GDM1 (cell line): Measurements from ENCODE around the gene PODN.

Source experiments
- DNase-seq: peaks from one replicate; lab custom pipeline; 2025; lab: John Stamatoyannopoulos, UW

Gene PODN

DNA sequence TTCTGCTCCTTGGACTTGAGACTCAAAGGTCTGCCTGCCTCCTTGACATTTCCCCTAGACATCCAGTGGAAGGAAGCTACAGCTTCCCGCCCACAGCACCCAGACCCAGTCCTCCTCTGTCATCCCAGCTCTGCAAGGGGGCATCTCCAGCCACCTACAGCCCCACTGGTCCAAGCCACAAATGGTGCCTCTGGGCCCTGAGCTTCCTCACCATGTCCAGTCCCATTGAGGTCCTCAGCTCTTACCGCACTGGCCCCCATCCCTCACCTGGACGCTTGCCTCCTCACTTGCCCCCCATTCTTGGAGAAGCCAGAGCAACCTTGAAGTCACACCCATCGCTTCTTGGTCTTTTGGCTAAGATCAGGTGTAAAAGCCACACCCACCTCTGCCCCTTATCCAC lies 13.2 kb downstream of the PODN start:
- DNase-seq: no peak

DNA sequence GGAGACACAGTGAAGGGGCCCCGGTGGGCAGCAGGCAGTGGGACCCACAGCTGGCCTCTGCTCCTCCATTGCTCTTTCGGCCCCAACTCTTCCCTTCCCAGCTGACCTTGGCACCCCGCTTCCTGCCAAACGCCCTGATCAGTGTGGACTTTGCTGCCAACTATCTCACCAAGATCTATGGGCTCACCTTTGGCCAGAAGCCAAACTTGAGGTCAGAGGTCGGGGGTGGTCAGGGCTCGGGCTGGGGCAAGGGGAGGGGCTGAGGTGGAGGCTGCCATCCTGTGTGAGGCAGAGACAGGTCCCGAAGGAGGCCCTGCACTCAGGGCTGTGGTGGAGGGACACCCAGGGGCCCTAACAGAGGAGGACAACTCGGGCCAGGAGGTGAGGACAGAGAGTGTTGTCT lies 13.7 kb downstream of the PODN start:
- no peak for DNase-seq

DNA sequence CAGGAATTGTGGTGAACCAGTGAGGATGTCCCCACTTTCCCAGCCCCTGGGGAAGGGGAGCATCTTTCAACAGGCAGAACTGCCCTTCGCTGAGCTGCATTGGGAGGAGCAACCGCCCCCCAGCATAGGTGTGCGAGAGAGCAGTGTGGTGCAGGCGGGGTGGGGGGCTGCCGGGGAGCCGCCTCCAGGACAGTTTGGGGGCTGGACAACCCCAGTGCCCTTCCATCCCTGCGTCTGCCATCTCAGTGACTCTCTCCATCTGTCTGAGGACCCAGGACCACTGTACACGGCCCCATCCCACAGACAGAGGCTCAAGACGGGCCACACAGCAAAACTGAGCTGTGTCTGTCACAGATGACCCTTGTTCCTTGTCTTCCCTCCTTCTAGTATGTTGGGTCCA lies 14.2 kb downstream of the PODN start:
- no peak for DNase-seq

DNA sequence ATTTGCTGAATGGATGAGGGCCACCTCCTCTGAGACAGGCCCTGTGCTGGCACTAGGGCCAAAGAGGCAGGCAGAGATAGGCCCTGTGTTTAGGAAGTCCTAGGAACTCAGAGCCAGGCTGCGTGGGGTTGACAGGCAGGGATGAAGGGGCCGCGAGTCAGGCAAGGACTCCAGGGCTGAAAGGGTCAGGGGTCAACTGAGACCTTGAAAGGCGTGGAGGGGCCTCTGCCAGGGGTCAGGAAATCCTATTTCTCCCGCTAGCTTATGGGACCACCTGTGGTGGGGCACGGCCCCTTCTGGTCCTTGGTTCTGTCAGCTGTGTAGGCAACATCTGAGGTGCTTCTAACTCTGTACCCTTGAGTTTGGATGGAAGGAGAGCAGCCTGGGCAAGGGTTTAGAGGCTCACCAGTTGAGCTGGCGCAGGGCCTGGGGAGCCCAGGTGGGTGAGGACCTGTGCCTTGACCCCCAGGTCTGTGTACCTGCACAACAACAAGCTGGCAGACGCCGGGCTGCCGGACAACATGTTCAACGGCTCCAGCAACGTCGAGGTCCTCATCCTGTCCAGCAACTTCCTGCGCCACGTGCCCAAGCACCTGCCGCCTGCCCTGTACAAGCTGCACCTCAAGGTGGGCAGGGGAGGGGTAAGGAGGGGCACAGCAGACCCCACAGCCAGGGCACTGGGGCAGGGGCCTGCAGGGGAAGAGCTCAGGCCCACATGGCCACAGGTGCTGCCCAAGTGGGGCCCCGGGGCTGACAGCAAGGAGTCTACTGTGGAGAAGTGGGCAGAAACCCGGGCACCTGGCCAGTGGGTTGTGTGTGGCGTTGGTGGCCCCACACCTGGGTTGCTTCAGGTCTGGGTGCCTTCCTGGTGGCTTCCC lies 14.9 kb downstream of the PODN start:
- no peak for DNase-seq

DNA sequence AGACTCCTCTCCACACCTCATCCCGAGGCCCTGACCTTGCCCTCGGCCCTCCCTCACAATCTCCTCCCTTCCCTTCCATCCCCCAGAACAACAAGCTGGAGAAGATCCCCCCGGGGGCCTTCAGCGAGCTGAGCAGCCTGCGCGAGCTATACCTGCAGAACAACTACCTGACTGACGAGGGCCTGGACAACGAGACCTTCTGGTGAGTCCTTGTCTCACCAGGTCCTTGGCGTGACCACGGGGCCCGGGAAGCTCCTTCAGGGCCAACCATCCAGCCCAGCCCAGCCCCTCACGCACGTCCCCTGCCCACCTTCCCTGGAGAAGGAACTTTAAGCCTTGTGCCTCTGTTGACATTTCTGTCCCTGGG lies 15.6 kb downstream of the PODN start:
- no peak for DNase-seq

DNA sequence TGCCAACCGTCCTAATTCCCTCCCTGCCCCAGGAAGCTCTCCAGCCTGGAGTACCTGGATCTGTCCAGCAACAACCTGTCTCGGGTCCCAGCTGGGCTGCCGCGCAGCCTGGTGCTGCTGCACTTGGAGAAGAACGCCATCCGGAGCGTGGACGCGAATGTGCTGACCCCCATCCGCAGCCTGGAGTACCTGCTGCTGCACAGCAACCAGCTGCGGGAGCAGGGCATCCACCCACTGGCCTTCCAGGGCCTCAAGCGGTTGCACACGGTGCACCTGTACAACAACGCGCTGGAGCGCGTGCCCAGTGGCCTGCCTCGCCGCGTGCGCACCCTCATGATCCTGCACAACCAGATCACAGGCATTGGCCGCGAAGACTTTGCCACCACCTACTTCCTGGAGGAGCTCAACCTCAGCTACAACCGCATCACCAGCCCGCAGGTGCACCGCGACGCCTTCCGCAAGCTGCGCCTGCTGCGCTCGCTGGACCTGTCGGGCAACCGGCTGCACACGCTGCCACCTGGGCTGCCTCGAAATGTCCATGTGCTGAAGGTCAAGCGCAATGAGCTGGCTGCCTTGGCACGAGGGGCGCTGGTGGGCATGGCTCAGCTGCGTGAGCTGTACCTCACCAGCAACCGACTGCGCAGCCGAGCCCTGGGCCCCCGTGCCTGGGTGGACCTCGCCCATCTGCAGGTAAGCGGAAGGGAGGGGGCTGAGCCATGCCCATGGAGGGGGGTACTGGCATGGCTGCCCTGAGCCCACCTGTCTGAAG lies 16.5 kb downstream of the PODN start:
- no peak for DNase-seq

DNA sequence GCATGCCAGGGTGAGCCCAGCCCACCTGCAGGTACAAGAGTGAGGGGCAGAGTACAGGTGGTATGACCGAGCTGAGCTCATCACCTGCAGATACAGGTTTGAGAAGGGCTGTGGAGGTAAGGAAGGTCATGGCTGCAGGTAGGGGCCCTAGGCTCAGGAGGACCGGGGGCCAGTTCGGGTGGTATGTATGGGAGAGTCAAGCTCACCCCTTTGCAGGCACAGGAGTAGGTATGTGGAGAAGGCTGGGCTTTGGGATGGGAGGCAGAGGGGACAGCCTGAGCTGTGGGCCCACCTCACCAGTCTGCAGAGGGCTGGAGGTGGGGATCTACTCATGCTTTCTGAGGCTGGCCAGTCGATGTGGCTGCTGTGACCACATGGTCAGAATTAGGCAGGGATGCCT lies 17.2 kb downstream of the PODN start:
- no peak for DNase-seq

DNA sequence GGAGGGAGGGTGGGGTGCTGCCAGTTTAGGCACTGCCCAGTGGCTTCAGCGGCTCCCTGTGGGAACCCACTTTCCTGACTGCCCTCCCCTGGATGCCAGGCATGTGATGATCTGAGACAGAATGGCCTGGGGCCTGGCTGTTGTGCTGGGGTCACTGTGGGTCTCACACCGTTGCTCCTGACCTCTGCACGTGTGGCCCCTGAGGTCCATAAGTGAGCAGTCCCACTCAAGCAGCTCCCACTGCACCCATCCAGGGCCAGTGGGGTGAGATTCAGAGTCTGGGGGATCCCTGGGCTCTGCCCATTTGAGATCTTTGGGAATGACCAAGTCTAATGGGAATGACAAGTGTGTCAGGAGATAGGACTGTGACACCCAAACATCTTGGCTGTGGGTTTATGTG lies 18.0 kb downstream of the PODN start:
- no peak for DNase-seq

DNA sequence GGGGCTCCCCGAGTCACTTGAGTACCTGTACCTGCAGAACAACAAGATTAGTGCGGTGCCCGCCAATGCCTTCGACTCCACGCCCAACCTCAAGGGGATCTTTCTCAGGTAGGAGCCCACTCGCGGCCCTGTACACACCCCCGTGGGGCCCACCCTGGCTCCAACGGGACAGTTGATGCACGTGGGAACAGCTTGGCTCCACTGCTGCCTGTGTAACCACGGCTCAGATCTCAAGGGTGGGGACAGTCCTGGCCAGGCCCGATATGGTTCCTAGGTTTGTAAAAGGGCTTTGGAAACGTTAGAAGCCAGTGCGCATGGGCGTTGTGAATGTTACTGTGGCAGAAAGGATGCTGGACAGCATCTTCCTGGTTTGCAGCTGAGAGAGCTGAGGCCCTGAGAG lies 18.8 kb downstream of the PODN start:
- no peak for DNase-seq

DNA sequence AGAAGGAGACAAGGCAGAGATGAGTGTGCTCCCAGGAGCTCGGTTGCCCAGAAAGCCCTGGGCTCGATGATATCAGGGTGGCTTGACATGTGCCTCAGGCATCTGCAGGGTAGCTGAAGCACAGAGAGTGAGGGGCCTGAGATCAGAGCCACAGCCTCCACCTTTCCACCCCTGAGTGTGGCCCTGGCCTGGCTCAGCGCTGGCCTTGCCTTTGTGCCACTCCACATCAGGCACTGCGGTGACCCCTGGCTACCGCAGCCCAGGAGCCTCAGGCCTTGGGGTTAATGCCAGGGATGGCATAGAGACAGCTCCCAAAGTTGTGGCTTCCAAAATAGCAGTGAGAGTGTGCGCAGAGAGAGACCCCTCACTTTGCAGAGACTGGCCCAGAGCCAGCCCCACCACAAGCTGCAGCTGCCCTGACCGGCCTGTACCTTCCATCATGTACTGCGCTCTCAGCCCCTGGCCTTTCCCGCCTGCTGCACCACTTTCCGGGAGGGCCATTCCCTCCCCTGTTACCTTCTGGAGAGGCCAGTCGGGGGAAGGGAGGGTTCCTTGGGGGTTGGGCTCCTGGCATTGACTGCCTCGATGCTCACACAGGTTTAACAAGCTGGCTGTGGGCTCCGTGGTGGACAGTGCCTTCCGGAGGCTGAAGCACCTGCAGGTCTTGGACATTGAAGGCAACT lies 19.5 kb downstream of the PODN start:
- no peak for DNase-seq

DNA sequence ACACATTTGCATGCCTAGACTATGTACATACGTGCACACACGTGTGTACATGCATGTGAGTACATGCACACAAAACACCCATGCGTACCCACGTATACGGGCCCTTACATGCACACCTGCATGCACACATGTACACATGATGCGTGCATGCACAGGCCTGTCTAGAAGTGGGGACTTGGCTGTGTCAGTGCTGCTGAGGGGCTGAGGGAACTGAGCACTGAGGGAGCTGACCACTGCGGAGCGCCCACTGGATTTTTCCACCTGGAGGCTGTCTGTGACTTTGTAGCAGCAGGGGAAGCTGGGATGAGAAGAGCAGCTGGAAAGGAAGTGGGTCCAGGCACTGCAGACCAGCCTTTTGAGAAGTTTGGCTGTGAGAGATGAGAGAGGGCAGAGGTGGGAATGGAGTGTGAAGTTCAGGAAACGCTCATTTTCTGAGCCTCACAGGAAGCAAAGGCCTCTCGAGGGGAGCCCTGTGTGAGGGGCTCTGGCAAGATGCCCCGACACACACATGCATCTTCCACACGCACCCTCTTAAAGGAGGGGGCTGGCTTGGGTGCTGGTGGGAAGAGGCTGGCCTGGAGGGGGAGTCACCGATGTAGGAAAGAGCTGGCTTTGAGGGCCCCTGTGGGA lies 20.9 kb downstream of the PODN start:
- no peak for DNase-seq

DNA sequence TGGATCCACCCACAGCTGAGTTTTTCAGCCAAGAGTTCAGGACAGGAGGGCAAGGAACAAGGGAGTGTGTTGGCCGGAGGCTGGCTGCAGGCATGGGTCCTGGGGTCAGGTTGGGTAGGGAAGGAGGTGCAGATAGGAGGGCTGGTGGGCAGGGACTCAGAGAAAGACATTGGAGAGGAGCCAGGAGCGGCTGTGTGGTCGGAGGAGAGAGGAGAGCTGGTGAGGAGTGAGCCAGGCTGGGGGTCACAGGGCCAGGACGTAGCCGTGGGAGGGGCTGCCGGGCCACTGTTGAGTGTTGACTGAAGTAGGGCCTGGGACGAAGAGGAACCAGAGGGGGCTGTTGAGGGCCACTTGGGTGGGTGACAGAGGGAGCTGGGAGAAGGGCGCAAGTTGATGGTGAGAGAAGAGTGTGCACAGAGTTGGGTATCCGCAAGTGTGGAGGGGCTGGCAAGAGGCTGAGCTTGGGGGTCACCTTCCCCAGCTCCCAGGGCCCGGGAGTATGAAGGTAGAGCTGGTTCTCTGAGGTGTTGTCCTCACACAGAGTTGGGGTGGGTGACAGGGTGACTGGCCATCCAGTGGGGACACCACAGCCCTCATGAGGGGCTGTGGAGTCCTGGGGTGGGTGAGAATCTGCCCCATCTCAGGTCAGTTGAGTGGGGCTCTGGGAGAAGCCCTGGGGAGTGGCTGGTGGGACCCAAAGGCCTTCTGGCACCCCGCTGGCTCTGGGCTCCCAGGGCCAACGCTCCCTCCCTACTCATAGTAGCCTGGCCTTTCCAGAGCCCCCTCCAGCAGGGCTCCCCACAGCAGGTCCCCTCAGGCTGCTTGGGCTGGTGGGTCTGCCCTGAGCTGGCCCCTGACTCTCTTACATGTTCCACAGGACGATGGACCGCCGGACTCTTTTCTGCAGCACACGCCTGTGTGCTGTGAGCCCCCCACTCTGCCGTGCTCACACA lies 21.9 kb downstream of the PODN start:
- no peak for DNase-seq

DNA sequence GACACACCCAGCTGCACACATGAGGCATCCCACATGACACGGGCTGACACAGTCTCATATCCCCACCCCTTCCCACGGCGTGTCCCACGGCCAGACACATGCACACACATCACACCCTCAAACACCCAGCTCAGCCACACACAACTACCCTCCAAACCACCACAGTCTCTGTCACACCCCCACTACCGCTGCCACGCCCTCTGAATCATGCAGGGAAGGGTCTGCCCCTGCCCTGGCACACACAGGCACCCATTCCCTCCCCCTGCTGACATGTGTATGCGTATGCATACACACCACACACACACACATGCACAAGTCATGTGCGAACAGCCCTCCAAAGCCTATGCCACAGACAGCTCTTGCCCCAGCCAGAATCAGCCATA lies 22.6 kb downstream of the PODN start:
- no peak for DNase-seq

DNA sequence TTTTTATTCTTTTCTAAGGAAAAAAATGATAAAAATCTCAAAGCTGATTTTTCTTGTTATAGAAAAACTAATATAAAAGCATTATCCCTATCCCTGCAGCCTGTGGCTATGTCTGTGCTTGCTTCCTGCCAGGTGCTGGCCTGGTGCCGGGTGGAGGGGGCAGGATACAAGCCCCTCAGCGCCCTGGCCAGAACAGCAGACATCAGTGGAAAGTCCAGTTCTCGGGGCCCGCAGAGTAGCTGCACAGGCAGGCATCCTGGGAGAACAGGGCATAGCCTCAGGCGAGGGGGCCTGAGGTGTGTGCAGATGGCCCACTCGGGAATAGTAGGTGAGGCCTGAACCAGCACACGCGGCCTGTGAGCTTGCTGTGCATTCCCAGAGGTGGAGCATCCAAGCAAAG lies 23.4 kb downstream of the PODN start:
- no peak for DNase-seq

DNA sequence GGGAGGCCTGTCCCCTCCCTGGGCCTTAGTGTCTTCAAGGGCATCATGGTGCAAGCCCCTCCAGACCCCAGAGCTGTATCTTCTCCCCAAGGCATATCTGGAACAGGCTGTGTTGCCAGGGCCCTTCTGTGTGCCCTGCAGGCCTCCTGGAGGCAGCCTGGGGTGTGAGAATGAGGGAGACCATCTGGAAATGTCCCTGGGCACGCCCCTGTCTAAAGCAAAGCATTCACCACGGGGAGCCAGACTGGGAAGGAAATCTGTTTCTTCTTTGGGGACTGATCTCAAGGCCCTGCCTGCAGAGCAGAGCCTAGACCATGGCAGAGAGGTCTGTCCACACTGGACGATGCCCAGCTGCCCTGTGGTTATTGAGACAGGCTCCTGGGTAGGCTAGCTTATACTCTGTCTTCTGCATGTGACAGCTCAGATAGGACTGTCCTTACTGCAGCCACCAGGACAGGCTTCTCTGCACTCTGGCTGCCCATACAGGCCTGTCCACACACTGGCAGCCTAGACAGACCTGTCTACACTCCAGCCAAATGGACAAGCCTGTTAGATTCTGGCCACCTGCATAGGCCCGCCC lies 24.6 kb downstream of the PODN start:
- no peak for DNase-seq

DNA sequence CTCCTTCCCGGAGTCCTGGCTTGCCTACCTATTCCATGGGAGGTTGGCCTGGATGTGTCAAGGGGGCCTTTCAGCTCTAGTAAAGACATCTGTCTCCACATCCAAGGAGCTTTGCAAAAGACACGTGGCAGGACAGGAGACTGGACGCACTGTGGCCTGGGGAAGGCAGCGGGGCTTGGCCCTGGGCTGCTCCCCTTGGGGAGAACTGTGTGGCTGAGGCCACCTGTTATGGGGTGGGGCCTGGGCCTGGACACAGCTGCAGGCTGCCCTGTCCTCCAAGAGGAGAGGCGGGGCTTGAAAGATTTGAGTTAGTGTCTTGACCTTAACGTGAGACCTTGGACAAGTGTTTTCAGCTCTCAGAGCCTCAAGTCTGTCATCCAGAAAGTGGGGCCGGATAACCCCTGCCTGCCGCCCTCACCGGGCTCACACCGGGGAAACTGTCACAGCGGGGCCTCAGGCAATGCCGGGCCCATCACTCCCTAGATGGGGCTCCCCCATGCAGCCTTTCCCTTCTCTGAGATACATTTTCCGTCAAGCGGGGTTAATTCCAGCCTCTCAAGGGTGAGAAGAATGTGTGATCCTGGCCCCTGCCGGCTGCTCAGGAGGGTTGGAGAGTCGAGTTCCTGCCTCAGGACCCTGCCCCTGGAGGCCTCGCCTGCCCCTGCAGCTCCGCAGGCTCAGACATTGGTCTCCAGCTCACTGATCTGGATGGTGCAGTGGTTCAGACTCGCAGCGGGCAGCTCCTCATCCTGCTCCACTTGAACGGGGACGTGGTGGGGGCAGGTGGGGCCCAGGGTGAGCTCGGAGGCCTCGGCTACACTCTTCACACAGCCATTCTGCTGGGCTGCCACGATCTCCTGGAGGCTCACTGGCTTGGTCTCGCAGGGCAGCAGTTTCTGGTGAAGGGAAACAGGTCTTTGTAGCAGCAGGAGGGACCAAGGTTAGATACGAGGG lies 25.6 kb downstream of the PODN start:
- DNase-seq: no peak

DNA sequence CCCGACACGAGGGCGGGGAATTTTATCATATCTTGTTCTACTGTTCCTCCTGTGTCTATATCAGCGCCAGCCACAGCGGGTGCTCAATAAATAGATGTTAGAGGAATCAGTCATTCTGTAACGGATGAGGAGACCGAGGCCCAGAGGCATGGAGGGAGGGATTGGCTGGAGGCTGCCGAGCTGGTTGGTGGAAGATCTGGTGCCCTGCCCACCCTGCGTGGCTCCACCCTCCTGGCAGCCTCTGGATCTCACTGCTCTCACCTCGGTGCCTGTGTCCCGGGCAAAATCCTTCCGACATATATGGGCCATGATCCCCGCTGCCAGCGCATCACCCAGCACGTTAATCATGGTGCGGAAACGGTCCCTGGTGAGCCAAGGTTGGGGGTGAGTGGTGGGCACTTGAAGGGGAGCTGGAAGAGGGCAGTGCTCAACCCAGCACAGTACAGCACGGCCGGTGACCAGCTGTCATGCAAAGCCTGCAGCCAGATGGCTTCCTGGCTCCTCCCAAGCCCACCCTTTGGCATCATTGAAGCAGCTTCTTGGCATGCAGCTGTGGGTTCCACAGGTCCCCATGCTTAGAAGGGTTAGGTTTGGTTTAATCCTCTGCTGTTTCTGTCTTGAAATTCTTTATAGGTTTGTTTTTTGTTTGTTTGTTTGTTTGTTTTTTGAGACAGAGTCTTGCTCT lies 26.7 kb downstream of the PODN start:
- no peak for DNase-seq

DNA sequence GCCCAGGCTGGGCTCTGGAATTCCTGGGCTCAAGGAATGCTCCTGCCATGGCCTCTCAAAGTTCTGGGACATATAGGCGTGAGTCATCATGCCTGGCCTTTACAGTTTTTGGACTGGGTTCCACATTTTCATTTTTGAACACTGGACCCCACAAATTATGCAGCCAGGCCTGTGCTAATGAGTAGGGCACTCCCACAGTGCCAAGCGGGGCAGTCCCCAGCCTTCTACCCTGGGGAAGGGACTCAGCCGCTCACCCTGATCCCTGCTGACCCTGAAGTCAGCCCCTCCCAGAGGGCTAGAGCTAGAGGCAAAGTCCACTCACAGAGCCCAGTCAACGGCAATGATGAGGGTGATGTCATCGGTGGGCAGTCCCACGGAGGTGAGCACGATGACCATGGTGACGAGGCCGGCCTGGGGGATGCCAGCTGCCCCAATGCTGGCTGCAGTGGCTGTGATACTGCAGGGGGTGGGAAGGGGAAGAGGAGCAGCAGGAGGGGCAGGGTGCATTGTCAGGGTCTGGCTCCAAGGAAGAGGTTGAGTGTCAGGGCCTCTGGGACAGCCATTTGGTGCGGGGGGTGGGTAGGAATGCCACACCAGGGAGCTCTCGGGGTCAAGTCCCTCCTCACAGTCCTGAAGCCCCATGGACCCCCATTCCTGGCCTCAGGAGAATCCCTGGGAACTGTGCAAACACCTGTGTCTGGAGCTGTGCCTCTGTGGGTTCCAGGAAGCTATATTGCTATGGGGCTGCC lies 27.6 kb downstream of the PODN start:
- no peak for DNase-seq
